A549 treated with AZD9567 at 1 μM for 4 hours (cell line): Measurements from ENCODE around the gene SP3. TPM values are rescaled to one million over a fixed set of nuclear protein-coding genes. Genes with fewer than 3 reads are reported as not detected.

ENCODE experiments used
- total RNA-seq: library from RNA; stranded (reverse); fragments of 200-300 nt; extraction: Qiagen RNA extraction; gene quantifications from 5 replicates; pipeline ENCODE4 v1.2.3, GENCODE V29; 2022; ENCODE audit not compliant: insufficient read depth

Gene SP3
- total RNA-seq = 31.4 to 62.1 TPM (median 35.7 TPM) in 5 replicates

GRCh38 chr2:173965372-173966025 is at the start of gene SP3:
TSS of gene SP3 (minus strand) at chr2:173965373. CDS start at chr2:173965171, 202 bp downstream.

